ENCODE results near the gene SLC28A1.

DNA sequence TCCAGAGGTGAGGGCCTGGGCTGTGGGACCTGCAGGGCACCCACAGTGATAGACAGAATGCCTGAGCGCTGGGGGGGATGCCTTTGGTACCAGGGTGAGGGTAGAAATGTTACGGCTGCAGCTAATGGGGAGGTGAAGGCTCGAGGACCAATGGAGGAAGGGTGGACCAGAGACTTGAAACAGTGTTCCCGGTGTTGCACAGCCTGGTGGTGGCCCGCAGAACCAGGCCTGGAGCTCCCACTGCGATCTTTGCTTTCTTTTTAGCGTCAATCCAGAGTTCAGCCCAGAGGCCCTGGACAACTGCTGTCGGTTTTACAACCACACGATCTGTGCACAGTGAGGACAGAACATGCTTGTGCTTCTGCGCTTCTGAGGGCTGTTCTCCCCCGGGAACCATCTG is 60.4 kb downstream of the SLC28A1 start:
- TF ChIP-seq EP300 (IDR thresholded peaks at IDR 0.05) (no peak), POLR2A (IDR thresholded peaks at IDR 0.05) (no peak)
- TF ChIP-seq, protein P1, sequence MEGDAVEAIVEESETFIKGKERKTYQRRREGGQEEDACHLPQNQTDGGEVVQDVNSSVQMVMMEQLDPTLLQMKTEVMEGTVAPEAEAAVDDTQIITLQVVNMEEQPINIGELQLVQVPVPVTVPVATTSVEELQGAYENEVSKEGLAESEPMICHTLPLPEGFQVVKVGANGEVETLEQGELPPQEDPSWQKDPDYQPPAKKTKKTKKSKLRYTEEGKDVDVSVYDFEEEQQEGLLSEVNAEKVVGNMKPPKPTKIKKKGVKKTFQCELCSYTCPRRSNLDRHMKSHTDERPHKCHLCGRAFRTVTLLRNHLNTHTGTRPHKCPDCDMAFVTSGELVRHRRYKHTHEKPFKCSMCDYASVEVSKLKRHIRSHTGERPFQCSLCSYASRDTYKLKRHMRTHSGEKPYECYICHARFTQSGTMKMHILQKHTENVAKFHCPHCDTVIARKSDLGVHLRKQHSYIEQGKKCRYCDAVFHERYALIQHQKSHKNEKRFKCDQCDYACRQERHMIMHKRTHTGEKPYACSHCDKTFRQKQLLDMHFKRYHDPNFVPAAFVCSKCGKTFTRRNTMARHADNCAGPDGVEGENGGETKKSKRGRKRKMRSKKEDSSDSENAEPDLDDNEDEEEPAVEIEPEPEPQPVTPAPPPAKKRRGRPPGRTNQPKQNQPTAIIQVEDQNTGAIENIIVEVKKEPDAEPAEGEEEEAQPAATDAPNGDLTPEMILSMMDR (IDR thresholded peaks at IDR 0.05) = no peak

Data from ovary (tissue), 3 donors.